ENCODE data around the gene CHRNG. TPM values are rescaled to one million over a fixed set of nuclear protein-coding genes. Genes with fewer than 3 reads are reported as not detected.

The CHRNG gene
- total and polyA plus RNA-seq, 2 donors (not counting 3 experiments of a cell fraction or from before 2014, with no cell fraction given) = not detected

DNA sequence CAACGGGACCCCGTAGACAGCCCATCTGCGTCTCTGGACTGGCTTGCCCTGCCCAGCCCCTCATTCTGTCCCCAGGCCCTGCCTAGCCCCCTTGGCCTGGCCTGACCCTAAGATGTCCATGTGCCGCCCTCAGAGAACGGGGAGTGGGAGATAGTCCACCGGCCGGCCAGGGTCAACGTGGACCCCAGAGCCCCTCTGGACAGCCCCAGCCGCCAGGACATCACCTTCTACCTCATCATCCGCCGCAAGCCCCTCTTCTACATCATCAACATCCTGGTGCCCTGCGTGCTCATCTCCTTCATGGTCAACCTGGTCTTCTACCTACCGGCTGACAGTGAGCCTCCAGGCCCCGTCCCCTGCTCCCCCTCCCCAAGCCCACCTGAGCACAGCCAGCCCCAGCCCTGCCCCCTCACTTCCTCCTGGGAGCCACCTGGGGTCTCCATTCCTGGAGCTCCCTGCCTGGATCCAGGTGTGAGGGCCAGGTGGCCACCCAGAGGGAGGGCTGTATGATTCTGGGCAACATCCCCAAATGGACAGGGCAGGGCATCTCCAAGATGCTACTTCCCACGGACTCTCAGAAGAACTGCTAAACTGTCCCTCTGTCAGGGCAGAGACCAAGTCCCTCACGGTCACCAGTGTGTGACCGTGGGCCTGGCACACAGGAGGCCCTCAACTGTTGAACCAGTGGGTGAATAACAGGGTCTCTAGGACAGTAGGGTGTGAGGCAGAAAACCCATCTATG is 9.5 kb upstream of the CHRNG start:
- Histone ChIP-seq H3K27me3 (ENCODE audit: control insufficient read depth in 2 of 2, insufficient read depth in 2 of 2, low read length in 2 of 2) (peaks cover 0 to 2% of the 10 kb centered on the region in 2 experiments), H3K4me2 (ENCODE audit: insufficient read depth, low read length) (no peak overlapping the region), H2AFZ (ENCODE audit: low read depth, low read length) (no peak overlapping the region), H3K4me1 (ENCODE audit: control insufficient read depth, extremely low read depth, insufficient read depth, low read length) (no peaks in the 10 kb centered on the region), H4K20me1 (replicated peaks; ENCODE audit: control insufficient read depth, extremely low read depth, insufficient read depth, low read length) (no peaks in the 10 kb centered on the region), H3K4me3 (replicated peaks in 1 of 3; ENCODE audit: insufficient read depth in 1 of 3, low read depth in 1 of 3, low read length in 3 of 3) (no peak overlapping the region), H3K79me2 (ENCODE audit: control insufficient read depth, insufficient read depth, low read length) (no peaks in the 10 kb centered on the region), H3K9me1 (replicated peaks; ENCODE audit: control insufficient read depth, extremely low read depth, insufficient read depth, low read length) (no peaks in the 10 kb centered on the region), H3K9me3 (replicated peaks; ENCODE audit: control insufficient read depth, insufficient read depth, low read length) (no peaks in the 10 kb centered on the region), H3K9ac (replicated peaks; ENCODE audit: extremely low read depth, insufficient read depth, low read length) (no peak overlapping the region), H3K27ac (ENCODE audit: insufficient read depth, low read depth, low read length) (no peak overlapping the region), H3K36me3 (ENCODE audit: control insufficient read depth in 2 of 2, extremely low read depth in 1 of 2, insufficient read depth in 2 of 2, low read length in 2 of 2) (no peaks in the 10 kb centered on the region)
- TF ChIP-seq FOS (IDR thresholded peaks at IDR 0.05; ENCODE audit: borderline replicate concordance, insufficient read depth, low read length) (no peak), MYC (IDR thresholded peaks at IDR 0.05; ENCODE audit: low read depth, low read length) (no peak), EZH2 (IDR thresholded peaks at IDR 0.05; ENCODE audit: borderline replicate concordance, low read depth, low read length, severe bottlenecking) (no peak), POLR2AphosphoS5 (IDR thresholded peaks at IDR 0.05; ENCODE audit: insufficient read depth, low read depth, low read length) (no peak), GATA2 (IDR thresholded peaks at IDR 0.05; ENCODE audit: insufficient read depth, insufficient read length, low read depth, low read length) (no peak), JUN (IDR thresholded peaks at IDR 0.05; ENCODE audit: borderline replicate concordance, insufficient read depth, insufficient read length, low read depth) (no peak), POLR2A (IDR thresholded peaks at IDR 0.05; ENCODE audit: low read depth, low read length) (no peak)
- TF ChIP-seq, protein P1, sequence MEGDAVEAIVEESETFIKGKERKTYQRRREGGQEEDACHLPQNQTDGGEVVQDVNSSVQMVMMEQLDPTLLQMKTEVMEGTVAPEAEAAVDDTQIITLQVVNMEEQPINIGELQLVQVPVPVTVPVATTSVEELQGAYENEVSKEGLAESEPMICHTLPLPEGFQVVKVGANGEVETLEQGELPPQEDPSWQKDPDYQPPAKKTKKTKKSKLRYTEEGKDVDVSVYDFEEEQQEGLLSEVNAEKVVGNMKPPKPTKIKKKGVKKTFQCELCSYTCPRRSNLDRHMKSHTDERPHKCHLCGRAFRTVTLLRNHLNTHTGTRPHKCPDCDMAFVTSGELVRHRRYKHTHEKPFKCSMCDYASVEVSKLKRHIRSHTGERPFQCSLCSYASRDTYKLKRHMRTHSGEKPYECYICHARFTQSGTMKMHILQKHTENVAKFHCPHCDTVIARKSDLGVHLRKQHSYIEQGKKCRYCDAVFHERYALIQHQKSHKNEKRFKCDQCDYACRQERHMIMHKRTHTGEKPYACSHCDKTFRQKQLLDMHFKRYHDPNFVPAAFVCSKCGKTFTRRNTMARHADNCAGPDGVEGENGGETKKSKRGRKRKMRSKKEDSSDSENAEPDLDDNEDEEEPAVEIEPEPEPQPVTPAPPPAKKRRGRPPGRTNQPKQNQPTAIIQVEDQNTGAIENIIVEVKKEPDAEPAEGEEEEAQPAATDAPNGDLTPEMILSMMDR (IDR thresholded peaks at IDR 0.05; ENCODE audit: extremely low read depth in 1 of 2, insufficient read depth in 1 of 2, low read depth in 1 of 2, low read length in 2 of 2) = no peak
- TF ChIP-seq, protein P2, sequence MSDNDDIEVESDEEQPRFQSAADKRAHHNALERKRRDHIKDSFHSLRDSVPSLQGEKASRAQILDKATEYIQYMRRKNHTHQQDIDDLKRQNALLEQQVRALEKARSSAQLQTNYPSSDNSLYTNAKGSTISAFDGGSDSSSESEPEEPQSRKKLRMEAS (IDR thresholded peaks at IDR 0.05; ENCODE audit: insufficient read depth, insufficient read length) = no peak
- FAIRE-seq (no peak), DNase-seq (ENCODE audit: low read depth, low spot score) (no peak)
- CTCF ChIA-PET = interaction anchor here (1.8 kb wide), 1 partner anchor 20 kb away, joined by 3 read pairs; the partner anchor contains the start of genes EIF4E2 and TIGD1
- BruUV-seq (replicated peaks) = no TSS peak
- POLR2A ChIA-PET = no interaction called here
- intact Hi-C loops (cut with micrococcal nuclease) = no loop called here
- dilution Hi-C loops (cut with MboI; ENCODE audit: extremely low pct_ligation_motif_present, low sequenced_read_pairs) = no loop called here

Data from endothelial cell of umbilical vein (primary cell).